Naive B cell (primary cell): ENCODE data around the gene ADRM1. TPM values are rescaled to one million over a fixed set of nuclear protein-coding genes. Genes with fewer than 3 reads are reported as not detected.

Source experiments
- ATAC-seq, 2 donors: fragments of 150-1000 bp; cut with Tn5 transposase; 2 replicates each; pipeline ENCODE4 v1.10.0; 2021; ENCODE audit warnings: low read depth in 2 of 2, mild to moderate bottlenecking in 2 of 2, moderate library complexity in 2 of 2
- DNase-seq: peaks from one replicate; pipeline ENCODE4 v3.0.0; 2022
- H3K27ac Mint-ChIP-seq, 6 donors: one replicate each; pipeline ENCODE4 v1.8.0; 2020 to 2022; ENCODE audit warnings: mild to moderate bottlenecking in 6 of 6, mixed read lengths in 6 of 6, moderate library complexity in 5 of 6, inconsistent platforms in 2 of 6
- H3K27me3 Mint-ChIP-seq, 3 donors: one replicate each; pipeline ENCODE4 v1.8.0; 2021 to 2022; ENCODE audit warnings: mixed read lengths in 3 of 3, mild to moderate bottlenecking in 1 of 3
- H3K36me3 Mint-ChIP-seq, 2 donors: one replicate each; pipeline ENCODE4 v1.8.0; 2020 to 2022; ENCODE audit warnings: mixed read lengths in 2 of 2, inconsistent platforms in 1 of 2, mild to moderate bottlenecking in 1 of 2
- H3K4me1 Mint-ChIP-seq, 3 donors: one replicate each; pipeline ENCODE4 v1.8.0; 2020 to 2022; ENCODE audit warnings: mixed read lengths in 3 of 3, inconsistent platforms in 1 of 3, mild to moderate bottlenecking in 1 of 3, moderate library complexity in 1 of 3
- H3K4me3 Mint-ChIP-seq, 8 donors: one replicate each; pipeline ENCODE4 v1.8.0; 2020 to 2022; ENCODE audit warnings: mild to moderate bottlenecking in 8 of 8, mixed read lengths in 8 of 8, moderate library complexity in 8 of 8, inconsistent platforms in 2 of 8
- H3K9me3 Mint-ChIP-seq, 7 donors: one replicate each; pipeline ENCODE4 v1.8.0; 2020 to 2022; ENCODE audit warnings: mixed read lengths in 7 of 7, mild to moderate bottlenecking in 5 of 7, inconsistent platforms in 2 of 7, moderate library complexity in 1 of 7
- polyA plus RNA-seq, 6 donors: library from polyadenylated mRNA; unstranded; fragments of 300-500 nt; fragmentation: Illumina TruSeq; gene quantifications; one replicate each; pipeline ENCODE4 v1.2.3, GENCODE V29; 2021; ENCODE audit warnings: low read depth in 6 of 6

Gene ADRM1
- polyA plus RNA-seq = 100 to 1,000 TPM in 2 of 6 donors, 10 to 100 TPM in 4; 75.6 to 111 (median 89.0) TPM

GRCh38 chr20:62302341-62303061, at the start of gene ADRM1:
Gene ADRM1 (plus strand): TSS chr20:62302997. CDS start chr20:62303569, 572 bp downstream.
- no peaks in the 10 kb centered on the region for H3K27me3 Mint-ChIP-seq
- H3K9me3 Mint-ChIP-seq = no peaks in the 10 kb centered on the region
- DNase-seq (peak; percentile 99), ATAC-seq (peak; percentile 87 to 88)
- H3K4me1 Mint-ChIP-seq = peaks cover 22 to 36% (median 25%) of the 10 kb centered on the region in 3 donors
- H3K4me3 Mint-ChIP-seq = peak within 1 kb of the TSS; percentile 89 to 98 (median 94)
- peak within 1 kb of the TSS; percentile 91 to 98 (median 97) for H3K27ac Mint-ChIP-seq
- H3K36me3 Mint-ChIP-seq = no peaks in the 10 kb centered on the region

- Mint-ChIP-seq H3K36me3 (peaks cover 5 to 6% of the 10 kb centered on the region in 2 donors), H3K4me3 (no peak overlapping the region), H3K9me3 (peaks cover 0 to 2% (median 0%) of the 10 kb centered on the region in 7 donors), H3K4me1 (peaks cover 21 to 39% (median 33%) of the 10 kb centered on the region in 3 donors), H3K27ac (no peak overlapping the region), H3K27me3 (no peaks in the 10 kb centered on the region)
- DNase-seq (no peak), ATAC-seq (no peak)
These were observed 49.4 kb upstream of the ADRM1 start for GRCh38 chr20:62253398-62253797.

GRCh38 chr20:62254021-62254724, 48.6 kb upstream of the ADRM1 start:
- ATAC-seq (no peak), DNase-seq (no peak)
- no peak overlapping the region for H3K27ac Mint-ChIP-seq
- H3K9me3 Mint-ChIP-seq = peaks cover 0 to 2% (median 0%) of the 10 kb centered on the region in 7 donors
- peaks cover 16 to 37% (median 28%) of the 10 kb centered on the region in 3 donors for H3K4me1 Mint-ChIP-seq
- no peaks in the 10 kb centered on the region for H3K27me3 Mint-ChIP-seq
- H3K36me3 Mint-ChIP-seq = peaks cover 5 to 6% of the 10 kb centered on the region in 2 donors
- no peak overlapping the region for H3K4me3 Mint-ChIP-seq

- no peaks in the 10 kb centered on the region for H3K9me3 Mint-ChIP-seq
- peaks cover 15 to 27% (median 18%) of the 10 kb centered on the region in 3 donors for H3K4me1 Mint-ChIP-seq
- no peak for DNase-seq
- H3K4me3 Mint-ChIP-seq = no peak overlapping the region
- ATAC-seq = no peak
- no peaks in the 10 kb centered on the region for H3K27me3 Mint-ChIP-seq
- H3K36me3 Mint-ChIP-seq = peaks cover 5 to 6% of the 10 kb centered on the region in 2 donors
- H3K27ac Mint-ChIP-seq = no peak overlapping the region
These were observed 46.8 kb upstream of the ADRM1 start for GRCh38 chr20:62255976-62256375.

GRCh38 chr20:62258499-62259293, 44.1 kb upstream of the ADRM1 start:
- Mint-ChIP-seq H3K9me3 (no peaks in the 10 kb centered on the region), H3K27me3 (no peaks in the 10 kb centered on the region), H3K4me3 (peak overlapping the region in 1 of 8 donors; percentile 44), H3K36me3 (peaks cover 5 to 6% of the 10 kb centered on the region in 2 donors), H3K4me1 (peaks cover 8 to 21% (median 16%) of the 10 kb centered on the region in 3 donors), H3K27ac (no peak overlapping the region)
- ATAC-seq (no peak), DNase-seq (no peak)

- DNase-seq (no peak), ATAC-seq (no peak)
- Mint-ChIP-seq H3K4me1 (peaks cover 7 to 17% (median 13%) of the 10 kb centered on the region in 3 donors), H3K27ac (no peak overlapping the region), H3K4me3 (peak overlapping the region in 1 of 8 donors; percentile 44), H3K36me3 (peaks cover 5 to 6% of the 10 kb centered on the region in 2 donors), H3K27me3 (no peaks in the 10 kb centered on the region), H3K9me3 (no peaks in the 10 kb centered on the region)
These were observed 43.6 kb upstream of the ADRM1 start for GRCh38 chr20:62259294-62259565.

- ATAC-seq (no peak), DNase-seq (no peak)
- Mint-ChIP-seq H3K9me3 (peaks cover 0 to 2% (median 0%) of the 10 kb centered on the region in 7 donors), H3K27me3 (no peaks in the 10 kb centered on the region), H3K36me3 (peaks cover 5 to 16% of the 10 kb centered on the region in 2 donors), H3K4me3 (no peak overlapping the region), H3K4me1 (peaks cover 0 to 8% (median 5%) of the 10 kb centered on the region in 3 donors), H3K27ac (no peak overlapping the region)
These were observed 40.7 kb upstream of the ADRM1 start for GRCh38 chr20:62262064-62262463.

GRCh38 chr20:62263396-62263795, 39.4 kb upstream of the ADRM1 start:
- DNase-seq = no peak
- no peak for ATAC-seq
- no peaks in the 10 kb centered on the region for H3K27me3 Mint-ChIP-seq
- peaks cover 0 to 8% (median 3%) of the 10 kb centered on the region in 3 donors for H3K4me1 Mint-ChIP-seq
- no peak overlapping the region for H3K27ac Mint-ChIP-seq
- H3K36me3 Mint-ChIP-seq = peaks cover 5 to 16% of the 10 kb centered on the region in 2 donors
- H3K4me3 Mint-ChIP-seq = no peak overlapping the region
- peaks cover 0 to 2% (median 0%) of the 10 kb centered on the region in 7 donors for H3K9me3 Mint-ChIP-seq

- peaks cover 0 to 2% (median 0%) of the 10 kb centered on the region in 7 donors for H3K9me3 Mint-ChIP-seq
- H3K27me3 Mint-ChIP-seq = no peaks in the 10 kb centered on the region
- no peak for ATAC-seq
- DNase-seq = no peak
- peak overlapping the region in 2 of 6 donors; percentile 49 to 69 for H3K27ac Mint-ChIP-seq
- peaks cover 5 to 16% of the 10 kb centered on the region in 2 donors for H3K36me3 Mint-ChIP-seq
- H3K4me1 Mint-ChIP-seq = peaks cover 0 to 10% (median 0%) of the 10 kb centered on the region in 3 donors
- H3K4me3 Mint-ChIP-seq = no peak overlapping the region
These were observed 37.4 kb upstream of the ADRM1 start for GRCh38 chr20:62265365-62265764.

GRCh38 chr20:62266340-62266739, 36.5 kb upstream of the ADRM1 start:
- Mint-ChIP-seq H3K36me3 (peaks cover 5 to 16% of the 10 kb centered on the region in 2 donors), H3K27me3 (no peaks in the 10 kb centered on the region), H3K27ac (no peak overlapping the region), H3K9me3 (peaks cover 0 to 2% (median 0%) of the 10 kb centered on the region in 7 donors), H3K4me3 (no peak overlapping the region), H3K4me1 (peaks cover 0 to 10% (median 0%) of the 10 kb centered on the region in 3 donors)
- no peak for ATAC-seq
- no peak for DNase-seq

GRCh38 chr20:62266851-62267250, 35.9 kb upstream of the ADRM1 start:
- H3K27me3 Mint-ChIP-seq = no peaks in the 10 kb centered on the region
- peaks cover 0 to 10% (median 0%) of the 10 kb centered on the region in 3 donors for H3K4me1 Mint-ChIP-seq
- H3K9me3 Mint-ChIP-seq = peaks cover 0 to 2% (median 0%) of the 10 kb centered on the region in 7 donors
- no peak overlapping the region for H3K4me3 Mint-ChIP-seq
- H3K27ac Mint-ChIP-seq = no peak overlapping the region
- ATAC-seq = no peak
- DNase-seq = no peak
- H3K36me3 Mint-ChIP-seq = peaks cover 5 to 16% of the 10 kb centered on the region in 2 donors

- H3K4me3 Mint-ChIP-seq = no peak overlapping the region
- H3K36me3 Mint-ChIP-seq = peaks cover 5 to 21% of the 10 kb centered on the region in 2 donors
- H3K4me1 Mint-ChIP-seq = peaks cover 0 to 9% (median 0%) of the 10 kb centered on the region in 3 donors
- ATAC-seq (no peak), DNase-seq (no peak)
- no peaks in the 10 kb centered on the region for H3K27me3 Mint-ChIP-seq
- peaks cover 0 to 2% (median 0%) of the 10 kb centered on the region in 7 donors for H3K9me3 Mint-ChIP-seq
- peak overlapping the region in 1 of 6 donors; percentile 30 for H3K27ac Mint-ChIP-seq
These were observed 35.3 kb upstream of the ADRM1 start for GRCh38 chr20:62267543-62267942.
